ENCODE results near the gene NEDD9.

The NEDD9 gene

GRCh38 chr6:11250108-11250507 lies 17.6 kb upstream of the NEDD9 start:
- peak overlapping the region; percentile 84 to 91 for H3K27ac ChIP-seq
- TF ChIP-seq CTCF (IDR thresholded peaks at IDR 0.05), result no peak

GRCh38 chr6:11248974-11249761 lies 16.7 kb upstream of the NEDD9 start:
- peak overlapping the region in 1 of 2 donors; percentile 91 for H3K27ac ChIP-seq
- no peak for DNase-seq (ENCODE audit: low spot score)
- no peak for TF ChIP-seq CTCF (IDR thresholded peaks at IDR 0.05)
- no peak overlapping the region for H3K4me3 ChIP-seq

More at GRCh38 chr6:11250108-11250507, 17.6 kb upstream of the NEDD9 start:
- no peak overlapping the region for H3K4me3 ChIP-seq
- no peak for DNase-seq (ENCODE audit: low spot score)

GRCh38 chr6:11246722-11247121 lies 14.3 kb upstream of the NEDD9 start:
- H3K27ac ChIP-seq, result peak overlapping the region in 1 of 2 donors; percentile 71
- H3K4me3 ChIP-seq, result no peak overlapping the region
- TF ChIP-seq CTCF (IDR thresholded peaks at IDR 0.05), result no peak
- DNase-seq (ENCODE audit: low spot score), result no peak

- peak overlapping the region; percentile 50 to 71 for H3K27ac ChIP-seq
- no peak overlapping the region for H3K4me3 ChIP-seq
- no peak for DNase-seq (ENCODE audit: low spot score)
- TF ChIP-seq CTCF (IDR thresholded peaks at IDR 0.05), result no peak
Measured at GRCh38 chr6:11245381-11246256, 13.2 kb upstream of the NEDD9 start.

- no peak for TF ChIP-seq CTCF (IDR thresholded peaks at IDR 0.05)
- peak overlapping the region in 1 of 2 donors; percentile 34 for H3K27ac ChIP-seq
- no peak overlapping the region for H3K4me3 ChIP-seq
- DNase-seq (ENCODE audit: low spot score), result no peak
Measured at GRCh38 chr6:11244387-11245126, 12.1 kb upstream of the NEDD9 start.

- no peak overlapping the region for H3K27ac ChIP-seq
- TF ChIP-seq CTCF (IDR thresholded peaks at IDR 0.05), result no peak
- no peak overlapping the region for H3K4me3 ChIP-seq
- no peak for DNase-seq (ENCODE audit: low spot score)
Measured at GRCh38 chr6:11243861-11244260, 11.4 kb upstream of the NEDD9 start.
